HFFc6 (cell line): ENCODE measurements around the gene LIX1L. TPM values are rescaled to one million over a fixed set of nuclear protein-coding genes. Genes with fewer than 3 reads are reported as not detected.

ENCODE experiments used
- DNase-seq: peaks from one replicate; pipeline ENCODE4 v3.0.0-alpha.2; 2018
- H3K27ac Mint-ChIP-seq: 2 replicates; pipeline ENCODE4 v1.8.0; 2020; ENCODE audit warnings: mild to moderate bottlenecking, mixed read lengths
- H3K27me3 Mint-ChIP-seq: 2 replicates; pipeline ENCODE4 v1.8.0; 2021; ENCODE audit warnings: mild to moderate bottlenecking, moderate library complexity, mixed read lengths; ENCODE audit not compliant: insufficient read depth
- H3K36me3 Mint-ChIP-seq: 2 replicates; pipeline ENCODE4 v1.8.0; 2021; ENCODE audit warnings: low read depth, mixed read lengths
- H3K4me1 Mint-ChIP-seq: 2 replicates; pipeline ENCODE4 v1.8.0; 2020; ENCODE audit warnings: low read depth, mixed read lengths
- H3K4me3 Mint-ChIP-seq: 2 replicates; pipeline ENCODE4 v1.8.0; 2020; ENCODE audit warnings: mild to moderate bottlenecking, moderate library complexity, mixed read lengths
- H3K9me3 Mint-ChIP-seq: 2 replicates; pipeline ENCODE4 v1.8.0; 2020; ENCODE audit warnings: mild to moderate bottlenecking, mixed read lengths
- CTCF ChIP-seq: fragments of 200-600 bp; sonication (generic); IDR thresholded peaks from 2 replicates; pipeline ENCODE4 v1.5.0; 2021; ENCODE audit warnings: antibody characterized with exemption, mild to moderate bottlenecking
- total RNA-seq, 6 experiments: library from RNA; stranded (reverse); fragmentation: NEBNext Ultra II Directional; extraction: Animal tissue kit (Norgen Biotek cat#: 25700); gene quantifications; 2 replicates in 1 of 6; 3 replicates in 5 of 6; pipeline ENCODE4 v1.2.3, GENCODE V29; 2021

The LIX1L gene
- total RNA-seq, 6 experiments from 2014 or later = 51.0 to 59.6 (median 56.1) TPM

GRCh38 chr1:145992958-145993617 lies 35.3 kb upstream of the LIX1L start:
- no peak for DNase-seq
- Mint-ChIP-seq H3K4me3 (peak overlapping the region; percentile 7; the same call in 1 of the 2 replicates), H3K4me1 (peaks cover 46% of the 10 kb centered on the region), H3K27ac (no peak overlapping the region), H3K9me3 (no peaks in the 10 kb centered on the region), H3K36me3 (peaks cover 40% of the 10 kb centered on the region), H3K27me3 (no peaks in the 10 kb centered on the region)
- TF ChIP-seq CTCF = no peak

GRCh38 chr1:145992502-145992936 lies 34.7 kb upstream of the LIX1L start:
- H3K4me3 Mint-ChIP-seq = peak overlapping the region; percentile 7; the same call in 1 of the 2 replicates
- no peak overlapping the region for H3K27ac Mint-ChIP-seq
- no peaks in the 10 kb centered on the region for H3K27me3 Mint-ChIP-seq
- H3K4me1 Mint-ChIP-seq = peaks cover 40% of the 10 kb centered on the region
- no peak for TF ChIP-seq CTCF
- no peaks in the 10 kb centered on the region for H3K9me3 Mint-ChIP-seq
- no peak for DNase-seq
- H3K36me3 Mint-ChIP-seq = peaks cover 40% of the 10 kb centered on the region

- no peak overlapping the region for H3K4me3 Mint-ChIP-seq
- peaks cover 40% of the 10 kb centered on the region for H3K36me3 Mint-ChIP-seq
- no peak for TF ChIP-seq CTCF
- H3K27ac Mint-ChIP-seq = peak overlapping the region; percentile 1; the same call in 1 of the 2 replicates
- no peak for DNase-seq
- H3K4me1 Mint-ChIP-seq = peaks cover 33% of the 10 kb centered on the region
- no peaks in the 10 kb centered on the region for H3K9me3 Mint-ChIP-seq
- H3K27me3 Mint-ChIP-seq = no peaks in the 10 kb centered on the region
Measured at GRCh38 chr1:145991735-145992412, 34.1 kb upstream of the LIX1L start.

- peaks cover 44% of the 10 kb centered on the region for H3K4me1 Mint-ChIP-seq
- peaks cover 29% of the 10 kb centered on the region for H3K36me3 Mint-ChIP-seq
- no peak overlapping the region for H3K4me3 Mint-ChIP-seq
- no peak for TF ChIP-seq CTCF
- no peaks in the 10 kb centered on the region for H3K27me3 Mint-ChIP-seq
- H3K9me3 Mint-ChIP-seq = no peaks in the 10 kb centered on the region
- DNase-seq = no peak
- H3K27ac Mint-ChIP-seq = peak overlapping the region; percentile 55; the same call in 1 of the 2 replicates
Measured at GRCh38 chr1:145990249-145990855, 32.5 kb upstream of the LIX1L start.

GRCh38 chr1:145988773-145989172 lies 31.0 kb upstream of the LIX1L start:
- TF ChIP-seq CTCF = no peak
- Mint-ChIP-seq H3K27me3 (no peaks in the 10 kb centered on the region), H3K27ac (no peak overlapping the region), H3K36me3 (peaks cover 13% of the 10 kb centered on the region), H3K4me3 (no peak overlapping the region), H3K9me3 (no peaks in the 10 kb centered on the region), H3K4me1 (peaks cover 43% of the 10 kb centered on the region)
- DNase-seq = no peak
